NCI-H446 (cell line): ENCODE measurements around the gene PSG1.
A peak's percentile ranks its signal among the peaks of the same experiment; 100 is the strongest.
"Not testable (repeated sequence)": the region's sequence is repeated elsewhere in the genome, so short reads cannot be mapped to it uniquely, and the experiment has no call there.

ENCODE experiments used
- DNase-seq, 2 experiments: peaks; one replicate each; lab custom pipeline; 2025; lab: John Stamatoyannopoulos, UW

The PSG1 gene

DNA sequence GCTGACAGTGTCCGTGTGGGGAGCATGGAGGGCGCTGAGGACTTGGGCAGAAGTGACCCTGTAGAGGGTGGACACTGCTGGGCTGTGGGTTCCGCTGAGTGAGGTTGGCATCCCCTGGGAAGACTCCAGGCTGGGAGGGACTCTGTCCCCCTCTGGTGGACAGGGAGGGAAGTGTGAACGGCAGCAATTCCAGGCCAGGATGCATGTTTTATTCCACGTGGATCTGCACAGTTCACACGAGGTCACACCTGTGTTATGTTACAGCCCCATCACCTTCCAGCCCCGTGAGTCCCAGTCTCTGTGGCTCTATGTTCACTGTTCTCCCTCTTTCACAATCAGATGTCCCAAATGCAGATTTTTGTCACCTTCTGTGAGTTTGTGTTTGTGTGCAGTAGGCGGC lies 1.8 kb upstream of the PSG1 start:
- not testable (repeated sequence) for DNase-seq

DNA sequence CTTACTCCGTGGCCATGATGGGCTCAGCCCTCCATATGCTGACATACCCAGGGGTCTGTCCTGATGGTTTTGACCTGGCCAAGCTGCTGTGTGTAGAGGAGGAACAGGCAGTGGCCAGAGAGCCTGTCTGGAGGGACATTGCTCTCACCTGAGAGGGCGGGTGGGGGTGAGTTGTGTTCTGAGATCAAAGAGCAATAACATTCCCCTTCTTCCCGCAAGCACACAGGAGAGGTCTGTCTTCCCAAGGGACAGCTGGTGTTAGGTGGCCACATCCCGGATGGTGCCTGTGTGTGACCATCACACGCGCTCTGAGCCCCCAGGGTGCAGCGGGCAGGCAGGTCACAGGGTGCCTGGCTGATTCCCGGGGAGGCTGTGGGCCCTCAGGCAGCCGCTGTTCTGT lies 1.1 kb upstream of the PSG1 start:
- DNase-seq: not testable (repeated sequence)

DNA sequence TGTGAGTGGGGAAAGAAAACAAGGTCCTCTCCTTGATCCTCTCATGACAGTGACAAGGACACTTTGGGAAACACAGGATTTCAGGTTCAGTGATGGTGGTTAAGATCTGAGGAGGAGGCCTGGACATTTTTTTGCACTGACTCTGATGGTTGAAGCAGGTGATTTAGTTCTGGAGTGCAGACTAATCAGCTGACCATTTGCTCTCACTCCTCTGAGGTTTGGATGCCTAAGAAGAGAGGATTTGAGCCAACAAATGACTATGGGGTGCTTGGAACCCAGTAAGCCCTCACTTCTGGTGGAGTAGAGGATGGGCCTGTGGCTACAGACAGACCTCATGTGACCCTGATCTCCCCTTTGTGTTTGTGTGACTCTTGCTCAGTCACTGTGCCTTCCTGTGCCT lies 2.9 kb downstream of the PSG1 start:
- not testable (repeated sequence) for DNase-seq

DNA sequence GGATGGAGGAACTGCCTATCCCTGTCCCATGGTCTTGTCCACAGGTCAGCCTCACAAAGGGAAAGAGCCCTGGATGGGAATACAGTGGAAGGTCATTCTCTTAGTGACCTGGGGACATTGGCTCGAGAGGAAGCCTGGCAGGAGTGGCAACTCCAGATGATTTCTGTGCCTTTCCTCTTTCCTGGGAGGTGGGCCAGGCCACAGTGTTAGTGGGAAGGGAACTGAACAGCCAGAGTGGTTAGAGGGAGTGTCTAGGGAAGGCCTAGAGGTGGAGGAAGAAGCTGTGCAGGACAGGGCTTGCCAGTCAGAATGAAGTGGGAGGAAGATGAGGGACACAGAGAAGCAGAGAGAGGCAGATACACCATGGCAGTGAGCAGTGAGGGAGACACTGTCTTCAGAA lies 3.6 kb downstream of the PSG1 start:
- DNase-seq: not testable (repeated sequence)

DNA sequence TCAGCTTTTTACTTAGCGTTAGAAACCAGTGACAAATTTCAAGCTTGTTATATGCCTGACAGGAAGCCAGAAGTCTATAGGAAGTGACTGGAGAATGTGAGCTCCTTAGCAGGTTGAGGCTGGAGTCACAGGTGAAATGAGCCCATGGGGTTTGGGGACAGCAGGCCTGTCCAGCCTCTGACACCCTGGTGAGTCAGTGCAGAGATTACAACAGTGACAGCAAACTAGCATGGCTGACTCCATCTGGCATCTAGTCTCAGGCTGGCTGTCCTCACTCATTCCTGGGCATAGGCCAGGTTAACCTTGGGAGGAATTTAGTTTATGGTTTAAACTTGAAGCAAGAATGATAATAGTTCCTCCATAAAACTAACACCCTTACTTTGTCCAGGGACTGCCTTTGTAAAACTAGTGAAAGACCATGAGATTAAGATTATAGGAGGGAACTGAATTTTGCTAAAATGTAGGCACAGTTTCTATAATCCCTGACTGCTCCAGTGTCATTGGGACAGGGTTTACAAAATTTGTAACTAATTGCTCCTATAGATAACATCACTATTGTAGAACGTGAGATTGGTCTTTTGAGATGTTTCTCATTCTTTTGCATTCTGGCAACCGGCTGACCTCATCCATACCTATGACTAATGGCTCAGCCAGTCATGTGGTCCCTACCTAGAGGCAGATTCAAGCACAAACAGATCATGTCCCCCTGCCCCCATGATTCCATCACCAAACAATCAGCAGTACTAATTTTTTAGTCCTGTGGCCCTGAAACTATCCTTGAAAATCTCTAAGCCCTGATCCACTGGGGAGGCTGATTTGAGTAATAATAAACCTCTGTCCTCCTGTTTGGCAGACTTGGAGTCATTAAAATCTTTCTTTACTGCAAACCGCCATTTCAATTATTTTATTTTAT lies 4.4 kb downstream of the PSG1 start:
- not testable (repeated sequence) for DNase-seq

DNA sequence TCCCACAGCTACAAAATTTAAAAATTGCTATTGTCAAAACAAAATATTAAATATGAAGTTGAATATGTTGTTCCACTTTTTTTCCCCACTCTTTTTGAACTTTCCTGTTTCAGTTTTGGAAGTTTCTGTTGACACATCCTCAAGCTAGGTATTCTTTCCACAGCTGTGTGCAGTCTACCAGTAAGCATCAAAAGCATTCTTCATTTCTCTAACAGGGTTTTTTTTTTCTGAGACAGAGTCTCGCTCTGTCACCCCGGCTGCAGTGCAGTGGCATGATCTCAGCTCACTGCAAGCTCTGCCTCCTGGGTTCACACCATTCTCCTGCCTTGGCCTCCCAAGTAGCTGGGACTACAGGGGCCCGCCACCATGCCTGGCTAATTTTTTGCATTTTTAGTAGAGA lies 5.4 kb downstream of the PSG1 start:
- DNase-seq: not testable (repeated sequence)

DNA sequence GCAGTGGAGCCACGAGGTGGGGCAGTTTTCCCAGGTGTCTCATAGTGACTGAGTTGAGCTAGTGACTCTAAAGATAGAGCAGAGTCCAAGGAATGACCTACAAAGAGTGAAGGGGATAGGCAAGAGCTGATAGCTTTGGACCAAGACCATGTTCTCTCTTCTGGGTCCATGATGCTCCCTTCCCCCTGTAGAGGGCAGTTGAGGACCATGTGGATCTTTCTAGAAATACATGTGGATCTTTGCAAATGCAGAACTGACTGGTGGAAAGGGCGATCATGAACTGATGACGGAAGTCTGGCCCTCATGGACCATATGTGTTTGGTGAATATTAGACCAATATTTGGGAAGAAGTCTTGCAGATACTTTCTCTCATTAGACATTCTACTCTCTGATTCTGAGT lies 6.9 kb downstream of the PSG1 start:
- DNase-seq: no peak

DNA sequence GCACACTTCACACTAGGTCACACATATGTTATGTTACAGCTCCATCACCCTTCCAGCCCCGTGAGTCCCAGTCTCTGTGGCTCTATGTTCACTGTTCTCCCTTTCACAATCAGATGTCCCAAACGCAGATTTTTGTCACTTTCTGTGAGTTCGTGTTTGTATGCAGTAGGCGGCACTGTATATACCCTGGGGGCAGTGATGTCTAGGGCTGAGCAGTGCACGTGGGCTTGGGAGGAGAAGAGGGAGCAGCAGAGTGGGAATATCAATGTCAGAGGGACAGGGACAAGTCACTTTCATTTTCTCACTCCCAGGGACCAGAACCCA lies 22.0 kb downstream of the PSG1 start:
- no peak for DNase-seq

DNA sequence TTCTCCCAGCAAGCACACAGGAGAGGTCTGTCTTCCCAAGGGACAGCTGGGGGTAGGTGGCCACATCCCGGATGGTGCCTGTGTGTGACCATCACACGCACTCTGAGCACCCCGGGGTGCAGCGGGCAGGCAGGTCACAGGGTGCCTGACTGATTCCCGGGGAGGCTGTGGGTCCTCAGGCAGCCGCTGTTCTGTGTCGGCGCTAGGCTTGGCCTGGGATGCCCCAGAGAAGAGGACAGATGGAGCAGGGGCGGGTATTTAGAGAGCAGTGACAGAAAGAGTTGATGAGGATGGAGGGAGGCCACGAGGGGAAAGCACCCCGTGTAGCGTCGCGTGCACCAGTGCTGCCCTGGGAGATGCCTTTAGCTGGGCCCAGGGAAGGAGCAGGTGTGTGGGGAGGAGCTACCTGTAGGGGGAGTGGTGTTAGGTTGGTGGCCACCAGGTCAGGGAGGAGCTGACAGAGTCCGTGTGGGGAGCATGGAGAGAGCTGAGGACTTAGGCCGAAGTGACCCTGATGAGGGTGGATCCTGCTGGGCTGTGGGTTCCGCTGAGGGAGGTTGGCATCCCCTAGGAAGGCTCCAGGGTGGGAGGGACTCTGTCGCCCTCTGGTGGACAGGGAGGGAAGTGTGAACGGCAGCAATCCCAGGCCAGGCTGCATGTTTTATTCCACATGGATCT lies 22.5 kb downstream of the PSG1 start:
- DNase-seq: peak in 1 of 2 experiments; percentile 7

DNA sequence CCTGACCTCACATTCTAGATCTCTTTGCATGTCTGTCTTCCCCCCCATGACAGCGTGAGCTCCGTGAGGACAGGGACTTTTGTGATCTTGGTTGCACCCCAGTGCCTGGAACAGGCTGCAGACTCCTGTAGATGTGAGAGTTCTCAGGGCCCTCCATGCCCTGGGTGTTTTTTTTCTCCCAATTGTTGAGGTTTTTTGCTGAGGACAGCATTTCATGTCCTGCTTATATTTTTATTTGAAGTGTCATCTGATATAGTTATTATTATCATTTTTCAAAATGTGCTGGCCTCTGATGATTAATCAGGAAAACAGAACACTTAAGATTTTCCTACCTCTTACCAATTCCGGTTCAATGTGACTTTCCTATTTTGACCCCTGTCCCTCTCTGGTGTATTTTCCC lies 24.8 kb downstream of the PSG1 start:
- DNase-seq: not testable (repeated sequence)

DNA sequence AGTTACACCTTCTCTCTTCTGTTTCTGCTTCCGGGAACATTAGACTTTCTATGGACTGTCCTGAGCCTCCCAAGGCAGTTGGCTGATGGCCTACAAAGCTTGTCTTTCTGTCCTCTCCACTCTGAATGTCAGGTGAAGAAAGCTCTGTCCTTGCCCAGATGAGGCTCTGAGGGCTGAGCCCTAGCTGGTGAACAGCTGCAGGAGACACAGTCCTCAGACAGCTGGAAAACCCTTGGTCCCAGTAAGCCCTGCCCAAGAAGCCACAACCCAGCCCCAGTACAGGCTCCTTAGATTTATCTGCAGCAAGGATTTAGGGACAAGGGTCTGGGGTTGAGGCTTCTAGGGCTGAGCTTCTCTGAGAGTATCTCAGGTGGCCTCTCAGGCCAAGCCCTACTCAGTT lies 26.3 kb downstream of the PSG1 start:
- not testable (repeated sequence) for DNase-seq

DNA sequence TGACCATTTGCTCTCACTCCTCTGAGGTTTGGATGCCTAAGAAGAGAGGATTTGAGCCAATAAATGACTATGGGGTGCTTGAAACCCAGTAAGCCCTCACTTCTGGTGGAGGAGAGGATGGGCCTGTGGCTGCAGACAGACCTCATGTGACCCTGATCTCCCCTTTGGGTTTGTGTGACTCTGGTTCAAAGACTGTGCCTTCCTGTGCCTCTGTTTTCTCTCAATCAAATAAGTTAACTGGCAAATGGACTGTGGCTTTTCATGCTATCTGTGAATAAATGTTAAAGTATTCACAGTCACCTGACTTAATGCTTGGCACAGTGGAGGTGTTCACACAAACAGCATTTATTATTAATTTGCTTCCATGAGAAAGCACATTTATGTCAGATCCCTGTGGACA lies 26.7 kb downstream of the PSG1 start:
- DNase-seq: not testable (repeated sequence)

DNA sequence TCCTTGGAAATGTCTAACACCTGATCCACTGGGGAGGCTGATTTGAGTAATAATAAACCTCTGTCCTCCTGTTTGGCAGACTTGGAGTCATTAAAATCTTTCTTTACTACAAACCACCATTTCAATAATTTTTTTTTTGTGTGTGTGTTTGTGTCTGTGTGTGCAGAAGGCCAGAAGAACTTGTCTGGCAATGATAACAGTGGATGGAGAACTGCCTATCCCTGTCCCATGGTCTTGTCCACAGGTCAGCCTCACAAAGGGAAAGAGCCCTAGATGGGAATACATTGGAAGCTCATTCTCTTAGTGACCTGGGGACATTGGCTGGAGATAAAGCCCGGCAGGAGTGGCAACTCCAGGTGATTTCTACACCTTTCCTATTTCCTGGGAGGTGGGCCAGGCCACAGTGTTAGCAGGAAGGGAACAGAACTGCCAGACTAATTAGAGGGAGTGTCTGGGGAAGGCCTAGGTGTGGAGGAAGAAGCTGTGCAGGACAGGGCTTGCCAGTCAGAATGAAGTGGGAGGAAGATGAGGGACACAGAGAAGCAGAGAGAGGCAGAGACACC lies 27.7 kb downstream of the PSG1 start:
- DNase-seq: not testable (repeated sequence)

DNA sequence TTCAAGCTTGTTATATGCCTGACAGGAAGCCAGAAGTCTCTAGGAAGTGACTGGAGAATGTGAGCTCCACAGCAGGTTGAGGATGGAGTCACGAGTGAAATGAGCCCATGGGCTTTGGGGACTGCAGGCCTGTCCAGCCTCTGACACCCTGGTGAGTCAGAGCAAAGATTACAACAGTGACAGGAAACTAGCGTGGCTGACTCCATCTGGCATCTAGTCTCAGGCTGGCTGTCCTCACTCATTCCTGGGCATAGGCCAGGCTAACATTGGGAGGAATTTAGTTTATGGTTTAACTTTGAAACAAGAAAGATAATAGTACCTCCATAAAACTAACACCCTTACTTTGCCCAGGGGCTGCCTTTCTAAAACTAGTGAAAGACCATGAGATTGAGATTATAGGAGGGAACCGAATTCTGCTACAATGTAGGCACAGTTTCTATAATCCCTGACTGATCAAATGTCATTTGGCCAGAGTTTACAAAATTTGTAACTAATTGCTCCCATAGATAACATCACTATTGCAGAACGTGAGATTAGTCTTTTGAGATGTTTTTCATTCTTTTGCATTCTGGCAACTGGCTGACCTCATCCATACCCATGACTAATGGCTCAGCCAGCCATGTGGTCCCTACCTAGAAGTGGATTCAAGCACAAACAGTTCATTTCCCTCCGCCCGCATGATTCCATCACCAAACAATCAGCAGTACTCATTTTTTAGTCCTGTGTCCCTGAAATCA lies 28.4 kb downstream of the PSG1 start:
- no peak for DNase-seq

DNA sequence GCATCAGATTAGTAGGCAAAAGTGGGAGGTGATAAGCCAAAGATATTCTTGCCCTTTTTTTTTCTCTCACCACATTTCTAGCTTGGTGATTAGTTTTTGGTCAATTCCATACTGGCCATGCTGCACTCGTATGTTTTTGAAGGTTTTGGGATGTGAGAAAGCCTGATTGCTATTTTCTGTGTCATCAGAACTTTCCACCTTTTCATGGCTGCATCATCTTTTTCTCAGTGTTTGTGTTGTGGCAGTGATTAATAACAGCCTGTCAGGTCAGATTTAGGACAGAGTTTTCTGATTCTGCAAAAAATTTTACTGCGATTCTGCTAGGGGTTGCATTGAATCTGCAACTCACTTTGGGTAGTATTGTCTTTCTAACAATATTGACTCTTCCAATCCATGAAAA lies 32.9 kb downstream of the PSG1 start:
- DNase-seq: no peak

DNA sequence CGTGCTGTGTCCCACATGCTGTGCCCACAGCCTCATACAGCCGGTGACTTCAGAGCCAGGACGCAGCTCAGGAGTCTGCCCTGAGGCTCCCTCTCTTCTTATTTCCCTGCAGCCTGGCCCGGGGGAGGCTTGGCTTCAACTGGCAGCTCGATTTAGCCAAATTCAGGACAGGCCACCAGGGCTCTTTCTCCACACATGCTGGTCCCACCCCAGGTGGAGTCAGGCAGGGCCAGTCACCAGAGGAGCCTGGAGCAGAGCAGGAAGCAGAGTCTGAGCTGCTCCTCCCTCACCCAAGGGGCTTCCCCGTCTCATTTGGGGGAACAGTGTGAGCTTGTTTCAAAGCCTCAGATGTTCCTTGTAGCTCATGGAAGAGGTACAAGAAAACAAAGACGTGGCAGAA lies 35.9 kb downstream of the PSG1 start:
- DNase-seq: not testable (repeated sequence)

DNA sequence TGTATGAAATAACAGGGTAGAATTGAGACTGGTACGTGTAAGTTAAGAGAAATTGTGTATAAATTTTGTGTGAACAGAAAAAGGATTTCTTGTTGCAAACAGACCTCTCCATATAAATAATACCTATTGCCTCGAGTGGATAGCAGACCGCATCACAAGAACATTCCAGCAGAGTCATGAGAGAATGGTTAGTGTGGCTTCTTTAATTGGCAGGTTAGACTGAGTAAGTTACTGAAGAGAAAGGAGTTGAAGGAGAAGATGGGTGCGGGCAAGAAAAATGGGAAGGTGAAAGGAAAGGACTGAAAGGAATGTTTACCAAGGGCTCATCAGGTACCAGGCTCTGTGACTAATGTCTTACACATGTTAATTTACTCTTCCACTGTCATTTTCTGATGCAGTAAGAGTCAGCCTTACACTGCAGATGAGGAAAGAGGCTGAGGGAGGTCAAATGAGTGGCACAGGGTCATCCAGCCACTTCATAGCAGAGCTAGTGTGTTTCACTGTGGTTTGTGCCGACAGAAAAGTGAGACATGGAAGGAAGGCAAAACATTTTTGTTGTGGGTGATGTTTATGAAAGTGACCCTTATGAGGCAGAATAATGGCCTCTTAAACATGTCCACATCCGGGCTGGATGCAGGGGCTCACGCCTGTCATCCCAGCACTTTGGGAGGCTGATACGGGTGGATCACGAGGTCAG lies 46.6 kb downstream of the PSG1 start:
- not testable (repeated sequence) for DNase-seq

DNA sequence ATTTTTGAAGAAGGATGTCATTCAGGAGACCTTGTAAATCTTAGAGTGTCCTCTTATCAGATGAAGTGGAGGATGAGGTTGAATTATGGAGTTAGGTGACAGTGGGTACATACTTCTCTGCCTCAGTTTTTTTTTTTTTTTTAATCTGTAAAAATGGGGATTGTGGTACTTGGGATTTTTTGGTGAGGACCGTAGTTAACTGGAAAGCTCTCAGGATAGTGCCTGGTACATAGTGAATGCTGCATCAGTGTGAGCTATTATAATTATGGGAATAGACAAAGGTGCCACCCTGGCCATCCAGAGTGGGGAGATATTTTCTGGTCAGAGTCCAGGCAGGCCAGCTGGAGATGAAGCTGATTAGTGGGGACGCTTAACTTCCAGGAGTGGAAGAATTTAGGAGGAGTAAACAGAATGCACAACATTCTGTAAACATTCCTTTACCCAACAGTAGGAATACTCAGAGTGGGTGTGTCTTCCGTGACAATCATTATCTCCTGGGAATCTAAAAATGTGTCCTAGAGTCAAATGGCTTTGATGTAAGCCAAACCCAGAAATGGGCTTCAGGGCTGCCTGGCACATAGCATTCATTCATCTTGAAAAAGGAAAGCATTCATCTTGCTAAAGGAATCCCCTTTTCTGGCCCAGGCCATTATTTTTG lies 47.4 kb downstream of the PSG1 start:
- DNase-seq: not testable (repeated sequence)

DNA sequence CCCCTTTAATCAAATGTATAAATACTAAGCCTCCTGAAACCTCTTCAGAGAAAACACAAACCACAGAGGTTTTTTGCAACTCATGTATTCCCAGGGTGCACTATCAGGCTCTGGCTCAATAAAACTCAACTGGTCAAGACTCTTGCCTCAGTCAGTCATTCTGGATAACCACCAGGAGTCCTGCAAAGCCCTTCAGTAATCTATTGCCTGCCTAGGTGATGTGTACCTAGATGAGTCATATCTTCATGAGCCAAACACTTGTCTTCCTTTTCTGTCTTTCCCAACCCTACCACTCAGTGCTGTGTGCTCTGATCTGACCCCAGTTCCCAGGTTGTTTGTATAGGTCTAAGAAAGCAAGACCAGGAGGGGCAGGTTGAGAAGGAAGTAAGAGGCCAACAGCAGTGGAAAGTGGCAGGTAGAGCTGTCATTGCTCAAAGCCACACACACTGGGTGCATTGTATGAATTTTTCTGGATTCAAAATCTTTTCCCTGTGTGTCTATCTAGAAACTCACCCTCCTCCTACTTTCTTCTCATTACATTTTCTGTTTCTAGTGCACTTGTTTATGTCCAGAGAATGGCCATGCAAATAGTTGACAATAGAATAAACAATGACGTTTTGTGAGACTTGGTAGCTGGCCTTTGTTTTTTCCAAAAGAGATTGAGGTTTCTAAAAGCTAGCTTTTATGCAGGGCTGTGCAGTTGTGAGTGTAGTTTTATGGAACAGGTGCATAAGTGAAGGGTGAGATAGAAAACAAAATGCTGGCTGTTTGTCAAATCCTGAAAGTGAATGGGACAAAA lies 48.1 kb downstream of the PSG1 start:
- DNase-seq: no peak

DNA sequence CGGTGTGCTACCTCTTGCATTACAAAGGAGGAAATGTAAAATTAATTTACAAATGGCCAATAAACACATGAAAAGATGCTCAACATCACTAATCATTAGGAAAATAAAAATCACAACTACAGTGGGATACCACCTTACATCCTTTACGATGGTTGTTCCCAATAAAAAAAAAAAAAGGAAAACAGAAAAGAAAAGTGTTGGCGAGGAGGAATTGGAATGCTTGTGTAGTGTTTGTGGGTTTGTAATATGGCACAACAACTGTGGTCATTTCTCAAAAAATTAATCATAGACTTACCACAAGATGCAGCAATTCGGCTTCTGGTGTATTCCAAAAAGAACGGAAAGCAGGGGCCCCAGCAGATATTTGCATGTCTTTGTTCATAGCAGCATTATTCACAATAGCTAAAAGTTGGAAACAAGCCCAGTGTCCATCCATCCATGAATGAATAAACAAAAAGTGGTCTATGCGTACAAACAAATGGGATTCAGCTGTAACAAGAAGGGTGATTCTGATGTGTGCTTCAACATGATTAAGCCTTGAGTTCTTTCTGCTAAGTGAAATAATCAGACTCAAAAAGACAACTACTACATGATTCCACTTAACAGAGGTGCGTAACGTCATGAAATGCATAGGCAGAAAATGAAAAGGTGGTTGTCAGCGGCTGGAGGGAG lies 58.1 kb downstream of the PSG1 start:
- not testable (repeated sequence) for DNase-seq
